HG03378 (cell line): ENCODE measurements around the gene FAM234A.
"Not testable (repeated sequence)": the region's sequence is repeated elsewhere in the genome, so short reads cannot be mapped to it uniquely, and the experiment has no call there.

Experiments used
- ATAC-seq: cut with Tn5 transposase; IDR thresholded peaks from one replicate; pipeline ENCODE4 v1.9.1; 2021; ENCODE audit warnings: mild to moderate bottlenecking, moderate library complexity; ENCODE audit not compliant: unreplicated experiment

The FAM234A gene

GRCh38 chr16:229731-230281 is 4.8 kb upstream of the FAM234A start:
- no peak for ATAC-seq

GRCh38 chr16:230351-230750 is 4.3 kb upstream of the FAM234A start:
- not testable (repeated sequence) for ATAC-seq

- no peak for ATAC-seq
Measured at GRCh38 chr16:230949-231348, 3.7 kb upstream of the FAM234A start.

GRCh38 chr16:239948-240277 is 5.3 kb downstream of the FAM234A start:
- ATAC-seq: no peak

- no peak for ATAC-seq
Measured at GRCh38 chr16:240559-240958, 5.9 kb downstream of the FAM234A start.

- ATAC-seq: no peak
Measured at GRCh38 chr16:242281-242680, 7.7 kb downstream of the FAM234A start.

GRCh38 chr16:243348-243747 is 8.7 kb downstream of the FAM234A start:
- ATAC-seq: no peak

GRCh38 chr16:245105-245504 is 10.5 kb downstream of the FAM234A start:
- no peak for ATAC-seq

GRCh38 chr16:247027-247426 is 12.4 kb downstream of the FAM234A start:
- ATAC-seq: no peak

- ATAC-seq: no peak
Measured at GRCh38 chr16:249431-249830, 14.8 kb downstream of the FAM234A start.

GRCh38 chr16:252366-253337 is 18.0 kb downstream of the FAM234A start:
- ATAC-seq: no peak

GRCh38 chr16:253833-254232 is 19.2 kb downstream of the FAM234A start:
- no peak for ATAC-seq

- ATAC-seq: no peak
Measured at GRCh38 chr16:254461-254860, 19.8 kb downstream of the FAM234A start.

- ATAC-seq: no peak
Measured at GRCh38 chr16:255183-255582, 20.6 kb downstream of the FAM234A start.

GRCh38 chr16:258091-258490 is 23.5 kb downstream of the FAM234A start:
- not testable (repeated sequence) for ATAC-seq

- no peak for ATAC-seq
Measured at GRCh38 chr16:259226-259625, 24.6 kb downstream of the FAM234A start.

GRCh38 chr16:259814-260253 is 25.2 kb downstream of the FAM234A start:
- no peak for ATAC-seq

GRCh38 chr16:260326-260725 is 25.7 kb downstream of the FAM234A start:
- no peak for ATAC-seq

GRCh38 chr16:261031-261691 is 26.5 kb downstream of the FAM234A start:
- no peak for ATAC-seq

- no peak for ATAC-seq
Measured at GRCh38 chr16:262121-262745, 27.6 kb downstream of the FAM234A start.

GRCh38 chr16:263182-263774 is 28.7 kb downstream of the FAM234A start:
- no peak for ATAC-seq
